HepG2 (cell line): ENCODE results near the gene RANBP3. TPM values are rescaled to one million over a fixed set of nuclear protein-coding genes. Genes with fewer than 3 reads are reported as not detected.

ENCODE experiments used
- ELF1 ChIP-seq: sonication (generic); formaldehyde crosslinking; IDR thresholded peaks from 2 replicates; pipeline ENCODE4 v1.4.0; 2020; ENCODE audit warnings: missing genetic modification reagents
- HINFP ChIP-seq: sonication (generic); formaldehyde crosslinking; IDR thresholded peaks from 2 replicates; pipeline ENCODE4 v1.4.0; 2020; ENCODE audit warnings: low read depth, mild to moderate bottlenecking, missing genetic modification reagents
- HIVEP1 ChIP-seq: sonication (generic); formaldehyde crosslinking; IDR thresholded peaks from 2 replicates; pipeline ENCODE4 v1.4.0; 2020; ENCODE audit warnings: mild to moderate bottlenecking, missing genetic modification reagents
- HMGXB4 ChIP-seq, 2 experiments: sonication (generic) in 1 of 2; formaldehyde crosslinking in 1 of 2; IDR thresholded peaks; 2 replicates each; pipeline versions ENCODE4 v1.4.0 to v1.6.1; 2018 to 2020; ENCODE audit warnings: missing genetic modification reagents in 2 of 2, borderline replicate concordance in 1 of 2, low read depth in 1 of 2, mild to moderate bottlenecking in 1 of 2, missing biosample characterization in 1 of 2
- HNRNPLL ChIP-seq: fragments of 200-400 bp; formaldehyde crosslinking; IDR thresholded peaks from 2 replicates; pipeline ENCODE4 v1.6.1; 2017; ENCODE audit warnings: mild to moderate bottlenecking, low read depth, low read length; ENCODE audit not compliant: poor library complexity, severe bottlenecking
- MEIS1 ChIP-seq: sonication (generic); formaldehyde crosslinking; IDR thresholded peaks from 2 replicates; pipeline ENCODE4 v1.9.0; 2021; ENCODE audit warnings: mild to moderate bottlenecking, missing genetic modification reagents, moderate library complexity, borderline replicate concordance
- SNAPC4 ChIP-seq: sonication (generic); formaldehyde crosslinking; IDR thresholded peaks from 2 replicates; pipeline ENCODE4 v1.4.0; 2020; ENCODE audit warnings: mild to moderate bottlenecking, missing genetic modification reagents
- YY1 ChIP-seq: IDR thresholded peaks from 2 replicates; pipeline ENCODE4 v1.6.1; 2011; ENCODE audit warnings: low read length, low read depth, moderate library complexity, mild to moderate bottlenecking; ENCODE audit not compliant: insufficient read depth, insufficient replicate concordance
- ZBTB7B ChIP-seq: sonication (generic); formaldehyde crosslinking; IDR thresholded peaks from 2 replicates; pipeline ENCODE4 v1.4.0; 2020; ENCODE audit warnings: missing genetic modification reagents
- ZFP41 ChIP-seq: sonication (generic); formaldehyde crosslinking; IDR thresholded peaks from 2 replicates; pipeline ENCODE4 v1.4.0; 2020; ENCODE audit warnings: mild to moderate bottlenecking, missing genetic modification reagents, borderline replicate concordance
- ZGPAT ChIP-seq: IDR thresholded peaks from 2 replicates; pipeline ENCODE4 v1.6.1; 2016; ENCODE audit warnings: mild to moderate bottlenecking
- ZNF609 ChIP-seq: sonication (generic); formaldehyde crosslinking; IDR thresholded peaks from 2 replicates; pipeline ENCODE4 v1.4.0; 2020; ENCODE audit warnings: mild to moderate bottlenecking, missing genetic modification reagents, borderline replicate concordance
- polyA plus RNA-seq, 8 experiments: library from polyadenylated mRNA; depleted of rRNA in 3 of 8; stranded (reverse) in 7 of 8; unstranded in 1 of 8; fragments of >200 nt; fragmentation: Illumina TruSeq in 4 of 8; extraction: Trizol in 4 of 8; gene quantifications; 2 replicates each; pipeline versions ENCODE4 v1.2.1 to v1.2.3, GENCODE V29; 2011 to 2016; ENCODE audit warnings: low read depth in 4 of 8, missing spikeins in 1 of 8, mixed read lengths in 1 of 8; ENCODE audit not compliant: insufficient read depth in 1 of 8
- total RNA-seq, 5 experiments: library from RNA; depleted of rRNA; stranded (reverse); fragments of >200 nt; fragmentation: Illumina TruSeq; extraction: Trizol; gene quantifications; 2 replicates each; pipeline ENCODE4 v1.2.3, GENCODE V29; 2016; ENCODE audit warnings: low read depth in 1 of 5

The RANBP3 gene
- total and polyA plus RNA-seq, 2 of the 13 experiments (the other 11 are each of a cell fraction or from before 2014, with no cell fraction given) = 39.5 to 149 TPM

GRCh38 chr19:5983367-5983955 is 5.5 kb upstream of the RANBP3 start (continued):
- TF ChIP-seq SNAPC4 (CRISPR knock-in tag) = no peak
- TF ChIP-seq YY1 = peak; percentile 18
- peak in 1 of 2 experiments; percentile 48; a peak in 1 of 4 replicates for TF ChIP-seq HMGXB4 (CRISPR knock-in tag; IDR thresholded peaks at IDR 0.05; ENCODE audit: borderline replicate concordance in 1 of 2, low read depth in 1 of 2)
- peak; percentile 73; the same call in 1 of the 2 replicates for TF ChIP-seq ZNF609 (CRISPR knock-in tag)
- TF ChIP-seq HINFP (CRISPR knock-in tag) = 0 out of 2 replicates have a peak, but pooled peaks have one; percentile 54
- TF ChIP-seq ZBTB7B (CRISPR knock-in tag) = peak; percentile 91
- 0 out of 2 replicates have a peak, but pooled peaks have one; percentile 52 for TF ChIP-seq HIVEP1 (CRISPR knock-in tag)
- TF ChIP-seq ZGPAT (CRISPR knock-in tag) = peak; percentile 57
- peak; percentile 89; the same call in 1 of the 2 replicates for TF ChIP-seq MEIS1 (CRISPR knock-in tag)
- TF ChIP-seq ZFP41 = no peak
- TF ChIP-seq ELF1 = 0 out of 2 replicates have a peak, but pooled peaks have one; percentile 24
- no peak for TF ChIP-seq HNRNPLL
